Measurements from ENCODE around the gene ORAI2. TPM values are rescaled to one million over a fixed set of nuclear protein-coding genes. Genes with fewer than 3 reads are reported as not detected.

Gene ORAI2
- polyA plus RNA-seq, 1 donor from 2014 or later: 36.3 TPM

DNA sequence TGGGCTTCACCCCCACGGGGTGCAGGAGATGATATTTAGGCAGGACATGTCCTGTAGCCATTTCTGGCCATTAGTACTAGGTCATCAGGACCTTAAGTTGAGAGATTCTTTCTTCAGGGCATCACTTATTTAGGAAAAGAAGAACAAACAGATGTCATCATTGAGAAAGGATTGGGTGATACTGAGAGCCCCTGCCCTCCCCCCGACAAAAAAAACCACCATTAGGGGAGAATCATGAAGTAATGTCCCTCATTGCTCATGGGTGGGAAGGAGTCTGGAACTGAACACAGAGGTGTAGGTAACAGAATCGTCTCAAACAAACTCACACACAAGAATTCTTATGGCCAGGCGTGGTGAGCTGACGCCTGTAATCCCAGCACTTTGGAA lies 6.4 kb upstream of the ORAI2 start:
- Histone ChIP-seq H3K9ac (ENCODE audit: low read length) (no peak overlapping the region), H2AFZ (ENCODE audit: low read depth, low read length) (no peak overlapping the region), H3K9me2 (ENCODE audit: insufficient read depth, low read length) (no peaks in the 10 kb centered on the region), H3K36me3 (ENCODE audit: insufficient read depth, low read length) (no peaks in the 10 kb centered on the region), H3K9me3 (ENCODE audit: low read length) (no peaks in the 10 kb centered on the region), H3K27ac (ENCODE audit: low read length) (no peak overlapping the region), H3K79me2 (replicated peaks; ENCODE audit: insufficient read depth, low read length) (no peaks in the 10 kb centered on the region), H3F3A (ENCODE audit: insufficient read depth, low read length, poor library complexity, severe bottlenecking) (no peaks in the 10 kb centered on the region), H3K4me2 (ENCODE audit: low read length) (no peak overlapping the region), H3K4me3 (ENCODE audit: low read length) (no peak overlapping the region), H4K20me1 (ENCODE audit: insufficient read depth) (no peaks in the 10 kb centered on the region), H3K27me3 (ENCODE audit: insufficient read depth, low read depth, low read length) (no peaks in the 10 kb centered on the region)
- TF ChIP-seq SMC3 (conservative IDR thresholded peaks at IDR 0.05; ENCODE audit: poor library complexity) (no peak), EP300 (conservative IDR thresholded peaks at IDR 0.05; ENCODE audit: poor library complexity, severe bottlenecking) (no peak), EZH2 (IDR thresholded peaks at IDR 0.05; ENCODE audit: borderline replicate concordance, insufficient read depth, low read length, poor library complexity, severe bottlenecking) (no peak), POLR2AphosphoS5 (IDR thresholded peaks at IDR 0.05) (no peak), MXI1 (conservative IDR thresholded peaks at IDR 0.05; ENCODE audit: poor library complexity, severe bottlenecking) (no peak), RAD21 (conservative IDR thresholded peaks at IDR 0.05) (no peak), TAF1 (IDR thresholded peaks at IDR 0.05; ENCODE audit: low read depth) (no peak)
- TF ChIP-seq, protein P1, sequence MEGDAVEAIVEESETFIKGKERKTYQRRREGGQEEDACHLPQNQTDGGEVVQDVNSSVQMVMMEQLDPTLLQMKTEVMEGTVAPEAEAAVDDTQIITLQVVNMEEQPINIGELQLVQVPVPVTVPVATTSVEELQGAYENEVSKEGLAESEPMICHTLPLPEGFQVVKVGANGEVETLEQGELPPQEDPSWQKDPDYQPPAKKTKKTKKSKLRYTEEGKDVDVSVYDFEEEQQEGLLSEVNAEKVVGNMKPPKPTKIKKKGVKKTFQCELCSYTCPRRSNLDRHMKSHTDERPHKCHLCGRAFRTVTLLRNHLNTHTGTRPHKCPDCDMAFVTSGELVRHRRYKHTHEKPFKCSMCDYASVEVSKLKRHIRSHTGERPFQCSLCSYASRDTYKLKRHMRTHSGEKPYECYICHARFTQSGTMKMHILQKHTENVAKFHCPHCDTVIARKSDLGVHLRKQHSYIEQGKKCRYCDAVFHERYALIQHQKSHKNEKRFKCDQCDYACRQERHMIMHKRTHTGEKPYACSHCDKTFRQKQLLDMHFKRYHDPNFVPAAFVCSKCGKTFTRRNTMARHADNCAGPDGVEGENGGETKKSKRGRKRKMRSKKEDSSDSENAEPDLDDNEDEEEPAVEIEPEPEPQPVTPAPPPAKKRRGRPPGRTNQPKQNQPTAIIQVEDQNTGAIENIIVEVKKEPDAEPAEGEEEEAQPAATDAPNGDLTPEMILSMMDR (IDR thresholded peaks at IDR 0.05; ENCODE audit: poor library complexity, severe bottlenecking): no peak
- TF ChIP-seq, protein P2, sequence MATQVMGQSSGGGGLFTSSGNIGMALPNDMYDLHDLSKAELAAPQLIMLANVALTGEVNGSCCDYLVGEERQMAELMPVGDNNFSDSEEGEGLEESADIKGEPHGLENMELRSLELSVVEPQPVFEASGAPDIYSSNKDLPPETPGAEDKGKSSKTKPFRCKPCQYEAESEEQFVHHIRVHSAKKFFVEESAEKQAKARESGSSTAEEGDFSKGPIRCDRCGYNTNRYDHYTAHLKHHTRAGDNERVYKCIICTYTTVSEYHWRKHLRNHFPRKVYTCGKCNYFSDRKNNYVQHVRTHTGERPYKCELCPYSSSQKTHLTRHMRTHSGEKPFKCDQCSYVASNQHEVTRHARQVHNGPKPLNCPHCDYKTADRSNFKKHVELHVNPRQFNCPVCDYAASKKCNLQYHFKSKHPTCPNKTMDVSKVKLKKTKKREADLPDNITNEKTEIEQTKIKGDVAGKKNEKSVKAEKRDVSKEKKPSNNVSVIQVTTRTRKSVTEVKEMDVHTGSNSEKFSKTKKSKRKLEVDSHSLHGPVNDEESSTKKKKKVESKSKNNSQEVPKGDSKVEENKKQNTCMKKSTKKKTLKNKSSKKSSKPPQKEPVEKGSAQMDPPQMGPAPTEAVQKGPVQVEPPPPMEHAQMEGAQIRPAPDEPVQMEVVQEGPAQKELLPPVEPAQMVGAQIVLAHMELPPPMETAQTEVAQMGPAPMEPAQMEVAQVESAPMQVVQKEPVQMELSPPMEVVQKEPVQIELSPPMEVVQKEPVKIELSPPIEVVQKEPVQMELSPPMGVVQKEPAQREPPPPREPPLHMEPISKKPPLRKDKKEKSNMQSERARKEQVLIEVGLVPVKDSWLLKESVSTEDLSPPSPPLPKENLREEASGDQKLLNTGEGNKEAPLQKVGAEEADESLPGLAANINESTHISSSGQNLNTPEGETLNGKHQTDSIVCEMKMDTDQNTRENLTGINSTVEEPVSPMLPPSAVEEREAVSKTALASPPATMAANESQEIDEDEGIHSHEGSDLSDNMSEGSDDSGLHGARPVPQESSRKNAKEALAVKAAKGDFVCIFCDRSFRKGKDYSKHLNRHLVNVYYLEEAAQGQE (IDR thresholded peaks at IDR 0.05; ENCODE audit: borderline replicate concordance): no peak

DNA sequence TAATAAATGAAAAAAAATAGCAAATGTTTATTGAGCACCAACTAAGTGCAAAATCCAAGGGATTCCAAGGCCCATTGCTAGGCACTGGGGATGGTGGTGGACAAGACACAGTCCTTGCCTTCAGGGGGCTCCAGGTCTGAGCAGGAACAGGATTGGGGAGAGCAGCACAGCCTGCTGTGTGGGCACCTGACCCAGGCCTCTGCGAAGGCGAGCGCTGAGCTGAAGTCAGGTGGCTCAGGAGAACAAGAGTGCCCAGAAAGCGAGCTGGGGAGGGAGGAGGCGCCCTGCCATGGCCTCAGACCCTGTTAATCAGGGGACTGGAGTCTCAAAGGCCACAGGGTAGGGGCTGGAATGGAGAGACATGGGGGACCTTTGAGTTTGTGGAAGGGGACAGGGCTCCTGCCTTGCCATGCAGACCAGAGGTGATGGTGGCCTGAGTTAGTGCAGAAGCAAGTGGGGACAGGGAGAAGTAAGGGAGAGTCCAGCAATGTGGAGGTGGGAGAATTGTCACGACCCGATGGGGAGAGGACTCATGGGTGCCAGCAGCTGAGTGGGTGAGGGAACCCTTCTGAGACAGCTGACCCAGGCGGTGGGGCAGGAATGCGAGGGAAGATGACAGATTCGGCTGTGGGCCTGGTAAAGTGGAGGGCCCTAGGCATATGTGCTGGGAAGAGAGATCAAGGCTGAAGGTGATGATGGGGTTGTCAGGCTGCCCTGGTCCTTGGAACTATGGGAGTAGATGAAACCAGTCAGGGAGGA lies 4.1 kb upstream of the ORAI2 start:
- H3K9me2 ChIP-seq (ENCODE audit: insufficient read depth, low read length): no peaks in the 10 kb centered on the region
- no peak overlapping the region for H3K9ac ChIP-seq (ENCODE audit: low read length)
- H3K36me3 ChIP-seq (ENCODE audit: insufficient read depth, low read length): no peaks in the 10 kb centered on the region
- H2AFZ ChIP-seq (ENCODE audit: low read depth, low read length): no peak overlapping the region
- no peak overlapping the region for H3K4me2 ChIP-seq (ENCODE audit: low read length)
- H4K20me1 ChIP-seq (ENCODE audit: insufficient read depth): no peaks in the 10 kb centered on the region
- no peaks in the 10 kb centered on the region for H3K27me3 ChIP-seq (ENCODE audit: insufficient read depth, low read depth, low read length)
- H3K79me2 ChIP-seq (replicated peaks; ENCODE audit: insufficient read depth, low read length): peaks cover 8% of the 10 kb centered on the region
- H3K27ac ChIP-seq (ENCODE audit: low read length): no peak overlapping the region
- H3F3A ChIP-seq (ENCODE audit: insufficient read depth, low read length, poor library complexity, severe bottlenecking): no peaks in the 10 kb centered on the region
- H3K9me3 ChIP-seq (ENCODE audit: low read length): no peaks in the 10 kb centered on the region
- TF ChIP-seq, protein P1 (IDR thresholded peaks at IDR 0.05; ENCODE audit: poor library complexity, severe bottlenecking): no peak
- TF ChIP-seq EZH2 (IDR thresholded peaks at IDR 0.05; ENCODE audit: borderline replicate concordance, insufficient read depth, low read length, poor library complexity, severe bottlenecking) (no peak), EP300 (conservative IDR thresholded peaks at IDR 0.05; ENCODE audit: poor library complexity, severe bottlenecking) (no peak), SMC3 (conservative IDR thresholded peaks at IDR 0.05; ENCODE audit: poor library complexity) (no peak), RAD21 (conservative IDR thresholded peaks at IDR 0.05) (no peak), POLR2AphosphoS5 (IDR thresholded peaks at IDR 0.05) (no peak)
- TF ChIP-seq, protein P2 (IDR thresholded peaks at IDR 0.05; ENCODE audit: borderline replicate concordance): no peak
- H3K4me3 ChIP-seq (ENCODE audit: low read length): no peak overlapping the region
